SKM-1 (cell line): ENCODE measurements around the gene GPS2.

Experiments used
- DNase-seq: peaks from one replicate; lab custom pipeline; 2025; ENCODE audit not compliant: unreplicated experiment; lab: John Stamatoyannopoulos, UW

The GPS2 gene

DNA sequence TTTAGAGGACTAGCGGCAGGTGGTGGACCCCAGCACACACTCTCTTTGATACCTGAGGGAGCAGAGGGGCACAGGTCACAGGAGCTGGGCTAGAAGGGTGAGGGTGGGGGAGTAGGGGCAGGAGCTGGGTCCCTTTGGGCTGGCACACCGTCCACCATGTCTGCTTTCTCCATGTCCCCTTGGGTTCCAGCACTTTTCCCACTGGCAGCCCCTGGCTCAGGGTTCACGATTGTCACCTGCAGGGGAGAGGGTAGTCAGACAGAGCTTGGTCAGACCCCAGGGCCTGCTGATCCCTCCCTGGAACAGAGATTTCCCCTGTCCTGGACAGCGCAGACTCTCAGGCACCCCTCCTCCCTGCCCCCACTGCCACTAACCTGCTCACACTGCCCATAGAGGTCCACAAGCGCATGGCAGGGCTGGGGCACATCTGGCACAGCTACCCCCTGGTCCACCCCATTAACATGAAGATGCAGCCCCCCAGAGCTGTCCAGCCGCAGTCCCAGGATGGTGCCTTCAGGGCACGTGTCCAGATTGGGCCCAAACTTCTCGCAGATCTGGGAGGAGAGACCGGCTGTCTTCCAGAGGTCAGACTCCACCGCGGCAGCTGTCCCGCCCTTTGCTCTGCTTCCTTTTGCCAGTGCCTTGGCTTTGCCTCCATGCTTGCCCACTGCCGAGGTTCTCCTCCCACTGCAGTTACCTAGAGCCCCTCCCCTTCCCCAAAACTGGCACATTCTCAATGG is 3.1 kb upstream of the GPS2 start:
- no peak for DNase-seq

DNA sequence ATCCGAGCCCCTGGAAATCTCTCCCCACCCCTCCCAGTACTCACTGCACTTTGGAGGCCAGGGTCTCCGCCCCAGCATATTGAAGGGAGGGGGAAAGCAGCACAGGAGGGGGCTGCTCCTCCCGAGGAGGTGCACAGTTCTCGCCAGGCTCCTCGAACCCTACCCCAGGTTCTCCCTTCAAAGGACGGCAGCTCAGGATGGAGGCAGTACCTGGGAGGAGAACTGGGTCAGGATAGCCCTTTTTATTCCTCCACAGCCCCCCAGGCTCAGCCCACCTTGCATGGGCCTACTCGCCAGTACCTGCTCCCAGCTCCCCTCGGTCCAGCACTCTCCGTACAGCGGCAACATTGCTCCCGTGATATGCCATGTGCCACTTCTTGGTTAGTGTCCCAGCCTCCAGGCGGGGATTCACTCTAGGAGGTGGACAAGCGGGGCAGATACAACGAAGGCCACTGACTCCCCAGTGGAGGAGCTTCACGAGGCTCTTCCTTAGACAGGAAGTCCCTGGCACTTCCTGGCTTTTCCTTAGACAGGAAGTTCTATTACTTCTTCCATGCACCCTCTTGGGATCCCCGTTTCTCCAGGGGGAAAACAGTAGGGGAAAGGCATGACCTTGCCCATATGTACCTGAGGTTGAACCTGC is 2.1 kb upstream of the GPS2 start:
- DNase-seq: no peak

DNA sequence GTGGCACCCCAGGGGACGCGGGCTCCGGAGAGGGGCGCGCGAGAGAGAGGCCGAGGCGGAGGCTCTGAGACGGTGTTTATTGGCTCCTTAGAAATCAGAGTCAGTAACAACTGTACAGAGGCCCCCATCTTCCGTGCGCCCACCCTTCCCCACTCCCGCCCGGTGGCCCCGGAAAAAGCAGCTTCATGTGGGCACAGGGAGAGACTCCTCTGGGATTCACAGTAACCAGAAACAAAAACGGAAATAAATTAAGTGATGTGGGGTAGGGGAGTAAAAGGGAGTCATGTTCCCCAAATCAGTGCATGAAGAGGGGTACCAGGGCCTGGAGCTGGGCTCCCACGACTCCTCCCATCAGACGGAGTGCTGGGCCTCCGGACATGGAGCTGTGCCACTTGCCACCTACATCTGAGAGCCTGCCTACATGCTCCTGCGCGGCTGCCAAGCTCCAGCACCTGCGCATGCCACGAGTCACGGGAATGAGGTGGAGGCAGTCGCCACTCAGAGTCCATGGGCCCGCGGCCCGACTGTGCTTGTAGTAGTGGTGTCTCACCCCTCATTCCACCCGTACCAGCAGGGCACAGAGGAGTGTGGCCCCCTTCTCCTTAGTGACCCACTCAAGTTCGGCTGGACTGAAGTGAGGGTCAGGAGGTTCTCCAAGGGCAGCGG is 543 bp upstream of the GPS2 start:
- DNase-seq: no peak

DNA sequence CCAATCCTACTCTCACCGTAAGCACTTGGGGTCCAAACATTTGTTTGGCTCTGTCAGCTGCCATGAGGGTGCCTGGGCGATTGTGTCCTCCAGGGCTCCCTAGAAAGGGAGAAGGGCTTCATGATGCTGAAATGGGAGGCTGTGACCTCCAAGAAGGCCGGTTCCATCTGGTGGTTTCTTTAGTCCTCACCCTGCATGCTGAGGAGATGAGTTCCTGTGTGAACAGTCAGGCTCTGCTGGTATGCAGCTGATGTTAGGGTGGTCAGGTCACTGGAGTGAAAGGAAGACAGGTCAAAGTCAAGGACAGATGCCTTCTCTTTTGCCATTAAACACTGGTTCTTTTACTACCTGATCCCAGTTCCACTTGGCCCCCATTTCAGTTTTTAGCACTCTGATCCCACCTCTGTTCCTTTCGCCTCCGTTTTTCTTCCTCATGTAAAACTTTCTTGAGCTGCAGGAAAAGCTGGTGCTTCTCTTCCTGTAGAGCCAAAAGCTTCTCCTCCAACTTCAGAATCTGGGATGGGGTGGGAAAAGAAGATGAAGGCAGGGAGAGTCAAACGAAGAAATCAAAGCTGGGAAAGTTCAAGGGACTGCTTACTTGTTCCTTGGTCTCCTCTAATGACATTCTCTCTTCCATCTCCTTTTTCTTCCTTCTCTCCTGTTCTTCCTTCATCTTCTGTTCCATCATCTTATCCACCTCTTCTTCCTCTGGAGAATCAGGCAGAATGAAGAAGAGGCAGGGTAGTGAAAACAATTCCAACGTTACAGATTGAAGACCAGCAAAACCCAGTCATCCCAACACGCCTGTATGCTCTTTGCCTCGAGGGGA is 1.1 kb downstream of the GPS2 start:
- DNase-seq: no peak

DNA sequence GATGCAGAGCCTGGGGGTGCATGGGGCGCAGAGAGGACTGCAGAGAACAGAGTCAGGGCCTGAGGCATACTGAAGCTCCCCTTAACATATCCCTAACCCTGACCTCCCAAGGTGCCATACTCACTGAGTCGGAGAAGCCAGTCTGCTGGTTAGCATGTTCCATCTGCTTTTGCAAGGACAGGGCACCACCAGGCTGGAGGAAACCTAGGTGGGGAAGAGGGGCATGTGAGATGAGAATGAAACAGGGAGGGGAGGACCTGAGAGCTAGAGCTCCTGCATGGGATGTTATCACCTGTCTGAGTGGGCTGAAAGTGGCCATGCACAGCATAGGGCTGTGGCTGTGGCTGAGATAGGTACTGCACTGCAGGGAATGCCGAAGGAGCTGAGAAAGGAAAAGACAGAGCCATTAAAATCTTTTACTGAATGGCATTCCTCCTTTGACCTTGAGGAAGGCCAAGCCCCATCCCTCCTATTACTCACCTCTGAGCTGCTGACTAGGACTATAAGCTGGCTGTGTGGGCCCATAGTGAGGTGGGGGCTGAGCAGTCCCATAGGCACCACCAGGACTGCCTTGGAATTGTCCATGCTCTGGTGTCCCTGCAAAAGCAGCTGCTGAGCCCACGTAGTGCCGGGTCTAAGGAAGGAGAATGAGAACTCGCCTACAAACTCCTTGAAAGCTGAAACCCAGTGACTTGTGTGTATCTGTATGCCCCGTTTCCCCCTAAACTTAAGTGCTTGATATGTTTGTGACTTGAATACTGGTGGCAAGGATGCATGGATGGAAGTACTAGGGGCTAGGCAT is 1.9 kb downstream of the GPS2 start:
- DNase-seq: no peak

DNA sequence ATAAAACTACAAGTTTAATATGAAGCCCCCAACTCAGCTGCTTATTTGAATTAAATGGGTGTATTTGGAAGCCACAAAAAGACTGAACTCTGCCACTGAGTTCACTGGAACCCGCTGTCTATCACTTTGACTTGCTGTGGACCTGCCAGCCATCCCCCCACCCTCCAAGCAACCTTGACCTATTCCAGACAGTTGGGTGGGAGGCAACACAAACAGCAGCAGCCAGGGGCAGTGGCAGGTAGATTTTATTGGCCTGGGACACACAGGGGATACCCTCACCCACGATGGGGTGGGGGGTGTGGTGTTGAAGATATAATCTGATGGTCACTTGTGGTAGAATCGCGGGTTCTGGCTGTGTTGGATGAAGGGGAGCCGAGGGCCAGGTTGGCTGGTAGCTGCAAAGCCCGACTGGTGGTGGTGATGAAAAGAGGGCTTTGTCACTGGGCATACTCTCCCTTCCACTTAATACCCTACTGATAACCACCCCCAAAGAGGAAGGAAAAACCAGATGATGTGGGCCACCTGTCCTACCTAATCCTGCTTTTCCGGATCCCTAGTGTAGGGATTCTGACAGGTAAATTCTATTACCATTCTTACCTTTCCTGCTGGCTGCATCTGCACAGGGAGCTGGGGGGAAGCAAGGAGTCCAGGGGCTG is 2.6 kb downstream of the GPS2 start:
- no peak for DNase-seq

DNA sequence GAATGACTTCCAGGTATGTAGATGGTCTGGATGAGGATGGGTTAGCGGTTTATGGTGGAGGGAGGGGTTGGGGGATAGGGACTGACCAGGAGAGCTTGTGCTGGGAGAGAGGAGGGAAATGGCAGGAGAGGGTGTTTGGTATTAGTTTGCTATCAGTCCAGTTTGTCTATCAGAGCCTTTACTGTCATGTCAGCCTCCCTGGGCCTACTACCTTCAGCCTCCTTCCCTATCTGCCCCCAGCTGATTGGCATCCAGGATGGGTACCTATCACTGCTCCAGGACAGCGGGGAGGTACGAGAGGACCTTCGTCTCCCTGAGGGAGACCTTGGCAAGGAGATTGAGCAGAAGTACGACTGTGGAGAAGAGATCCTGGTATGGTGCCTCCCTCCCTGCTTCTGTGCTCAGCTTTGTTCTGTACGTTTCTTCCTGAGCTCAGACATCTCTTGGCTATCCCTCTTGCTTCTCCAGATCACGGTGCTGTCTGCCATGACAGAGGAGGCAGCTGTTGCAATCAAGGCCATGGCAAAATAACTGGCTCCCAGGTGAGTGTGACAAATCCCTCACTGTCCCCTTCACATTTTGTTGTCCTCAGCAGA is 4.0 kb downstream of the GPS2 start:
- DNase-seq: no peak

DNA sequence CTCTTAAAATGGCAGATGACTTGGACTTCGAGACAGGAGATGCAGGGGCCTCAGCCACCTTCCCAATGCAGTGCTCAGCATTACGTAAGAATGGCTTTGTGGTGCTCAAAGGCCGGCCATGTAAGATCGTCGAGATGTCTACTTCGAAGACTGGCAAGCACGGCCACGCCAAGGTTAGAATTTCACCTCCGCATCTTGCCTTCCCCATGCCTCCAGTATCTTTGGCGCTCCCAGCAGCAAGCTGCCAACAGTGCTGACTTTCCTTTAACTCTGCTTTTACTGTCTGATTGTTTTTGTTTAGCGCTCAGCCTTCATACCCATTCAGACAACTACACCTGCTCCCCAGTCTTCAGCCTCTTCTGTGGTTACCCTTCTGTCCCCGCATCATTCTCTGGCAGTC is 5.5 kb downstream of the GPS2 start:
- DNase-seq: no peak

DNA sequence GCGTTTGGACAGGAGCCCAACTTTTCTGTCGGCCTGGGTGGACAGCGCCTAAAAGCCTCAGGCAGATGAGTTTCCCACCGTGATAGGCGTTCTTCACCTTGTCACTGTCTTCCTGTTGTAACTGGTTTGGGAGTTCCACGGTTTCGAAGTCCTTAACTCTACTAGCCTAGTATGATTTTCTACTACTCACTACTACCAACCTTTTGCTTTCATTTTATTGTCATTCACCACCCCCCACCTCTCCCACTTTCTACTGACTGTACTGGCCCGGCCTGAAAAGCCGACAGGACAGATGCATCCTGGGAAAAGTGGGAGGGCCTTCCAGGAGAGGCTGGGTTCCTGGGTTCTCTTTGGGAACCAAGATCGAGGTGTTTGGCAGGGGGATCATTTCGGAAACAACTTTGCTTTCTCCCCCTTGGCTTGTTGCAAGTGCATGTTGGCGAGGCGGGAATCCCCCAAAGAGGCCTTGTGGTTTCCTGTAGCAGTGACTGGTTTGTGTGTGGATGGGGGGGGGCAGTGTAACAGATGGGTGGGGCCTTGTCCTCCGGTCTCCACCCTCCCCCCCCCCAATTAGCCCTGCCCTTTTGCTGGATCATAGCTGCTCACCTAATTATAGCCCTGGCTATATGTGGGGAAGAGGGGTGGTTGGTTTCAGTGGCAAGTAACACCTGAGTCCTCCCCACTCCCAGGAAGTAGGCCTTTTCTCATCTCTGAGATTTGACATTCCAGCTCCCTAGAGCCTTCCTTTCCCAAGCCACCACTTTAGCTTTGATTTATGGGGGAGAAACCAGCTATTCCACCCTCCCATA is 6.3 kb downstream of the GPS2 start:
- peak; percentile 19 for DNase-seq

DNA sequence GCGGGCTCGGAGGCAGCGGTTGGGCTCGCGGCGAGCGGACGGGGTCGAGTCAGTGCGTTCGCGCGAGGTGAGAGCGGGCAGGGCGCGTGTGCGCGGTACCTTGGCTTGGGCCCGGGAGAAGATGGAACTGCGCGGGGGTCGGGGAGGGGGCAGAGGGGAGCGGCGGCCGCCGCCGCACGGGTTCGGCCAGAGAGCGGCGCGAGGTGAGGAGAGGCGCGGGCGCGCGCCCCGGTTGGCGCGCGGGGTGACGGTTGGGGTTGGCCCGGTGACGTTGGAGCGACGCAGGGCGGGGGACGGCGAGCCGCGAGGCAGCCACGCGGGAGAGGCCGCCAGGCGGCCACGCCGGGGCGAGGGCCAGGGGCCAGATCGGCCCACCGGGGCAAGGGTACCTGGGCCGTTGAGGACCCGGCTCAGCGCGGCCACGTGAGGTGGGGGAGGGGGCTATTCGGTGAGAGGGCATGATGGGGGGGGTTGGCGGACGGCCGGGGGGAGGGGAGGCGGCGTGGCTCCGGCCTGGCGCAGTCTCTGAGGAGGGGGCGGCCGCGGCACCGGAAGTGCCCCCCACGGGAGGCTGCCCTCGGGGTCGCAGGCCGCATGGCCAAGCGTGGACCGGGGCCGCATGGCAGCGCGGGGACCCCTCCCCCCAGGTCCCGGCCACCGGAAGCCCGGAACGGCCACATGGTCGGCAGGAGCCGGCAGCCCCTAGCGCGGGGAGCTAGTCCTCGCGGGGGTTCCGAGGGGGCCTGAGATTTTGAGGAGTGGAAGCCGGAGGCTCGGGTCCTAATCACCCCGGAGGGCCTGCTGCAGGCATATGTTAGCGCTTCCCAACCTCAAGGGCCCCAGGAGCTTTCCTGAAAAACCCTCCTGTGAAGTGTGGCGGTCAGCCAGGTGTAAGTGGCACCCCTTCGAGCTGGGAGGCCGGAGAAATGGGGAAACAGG is 7.2 kb downstream of the GPS2 start:
- no peak for DNase-seq

DNA sequence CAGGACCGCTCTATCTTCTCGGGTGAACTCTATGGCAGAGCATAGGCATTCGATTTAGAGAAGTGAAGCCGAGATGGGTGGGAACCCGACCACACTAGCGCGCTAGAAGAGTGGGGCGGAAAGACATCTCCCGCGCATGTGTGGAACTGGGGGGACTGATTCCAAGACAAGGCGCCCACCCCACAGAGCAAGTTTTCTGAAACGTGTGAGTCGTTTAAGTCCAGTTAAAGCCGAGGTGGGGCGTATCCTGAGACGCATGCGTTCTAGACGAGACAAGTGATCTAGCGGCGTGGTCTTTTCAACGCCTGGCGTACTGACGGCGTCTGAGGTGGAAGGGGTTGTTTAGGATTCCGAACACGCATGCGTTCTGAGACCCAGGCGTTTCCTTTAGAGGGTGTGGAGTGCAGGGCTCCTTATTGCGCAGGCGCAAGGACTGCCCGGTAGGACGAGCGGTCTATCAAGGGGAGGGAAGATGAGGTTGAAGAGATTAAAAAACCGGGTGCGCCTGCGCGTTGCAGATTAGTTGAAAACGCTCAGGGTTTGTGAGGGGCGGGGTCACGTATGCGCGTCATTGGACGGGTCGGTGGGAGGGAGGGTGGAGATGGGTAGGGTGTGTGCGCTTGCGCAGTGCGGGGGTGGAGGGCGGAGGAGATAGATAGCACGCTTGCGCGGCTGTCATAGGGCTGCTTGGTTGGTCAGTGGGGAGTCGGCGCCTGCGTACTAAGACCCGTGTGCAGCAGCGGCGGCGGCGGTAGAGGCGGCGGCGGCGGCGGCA is 8.1 kb downstream of the GPS2 start, which contains the start of gene EIF5A:
TSS of gene EIF5A (plus strand) at position 718 of the 775 bp plus-strand sequence. CDS start 2,008 bp downstream, outside the sequence.
- peak; percentile 93 for DNase-seq

DNA sequence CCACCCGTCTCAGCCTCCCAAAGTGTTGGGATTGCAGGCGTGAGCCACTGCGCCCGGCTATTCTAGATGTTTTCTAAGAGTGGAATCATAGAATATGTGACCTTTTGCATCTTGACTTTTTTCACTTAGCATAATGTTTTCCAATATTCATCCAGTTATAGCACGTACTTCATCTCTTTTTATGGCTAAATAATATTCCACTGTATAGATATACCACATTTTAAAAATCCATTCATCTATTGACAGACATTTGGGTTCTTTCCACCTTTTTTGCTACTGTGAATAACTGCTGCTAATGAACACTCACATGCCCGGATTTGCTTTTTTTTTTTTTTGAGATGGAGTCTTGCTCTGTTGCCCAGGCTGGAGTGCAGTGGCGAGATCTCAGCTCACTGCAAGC is 11.0 kb downstream of the GPS2 start:
- DNase-seq: no peak

DNA sequence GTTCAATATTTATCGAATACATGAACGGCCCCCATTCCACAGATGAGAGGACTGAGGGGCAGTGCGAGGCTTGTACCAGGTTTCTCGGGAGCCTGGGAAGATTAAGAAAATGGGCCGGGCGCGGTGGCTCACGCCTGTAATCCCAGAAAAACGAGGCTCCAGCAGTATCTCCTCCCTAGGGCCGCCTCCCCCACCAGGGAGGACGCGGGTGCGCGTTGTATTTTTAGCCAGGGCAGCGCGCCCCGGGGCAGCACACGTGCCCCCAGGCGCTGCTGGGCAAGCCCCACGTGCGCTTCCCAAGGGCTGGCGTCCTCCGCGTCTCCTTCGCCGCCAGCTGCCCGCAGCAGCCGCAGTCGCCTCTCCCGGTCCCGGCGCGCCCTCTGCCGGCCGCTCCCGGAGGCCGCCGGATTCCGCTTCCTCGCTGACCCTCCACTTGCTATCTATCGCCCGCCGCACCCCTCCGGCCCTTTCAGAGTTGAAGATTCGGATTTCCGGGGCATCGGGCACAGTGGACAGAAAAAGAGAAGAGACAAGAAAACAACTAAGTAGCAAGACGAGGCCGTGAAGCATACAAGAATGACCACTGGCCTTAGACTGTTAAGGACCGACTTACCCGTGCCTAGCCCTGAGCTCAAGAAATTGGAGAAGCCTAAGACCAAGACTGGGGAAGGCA is 18.8 kb downstream of the GPS2 start:
- no peak for DNase-seq

DNA sequence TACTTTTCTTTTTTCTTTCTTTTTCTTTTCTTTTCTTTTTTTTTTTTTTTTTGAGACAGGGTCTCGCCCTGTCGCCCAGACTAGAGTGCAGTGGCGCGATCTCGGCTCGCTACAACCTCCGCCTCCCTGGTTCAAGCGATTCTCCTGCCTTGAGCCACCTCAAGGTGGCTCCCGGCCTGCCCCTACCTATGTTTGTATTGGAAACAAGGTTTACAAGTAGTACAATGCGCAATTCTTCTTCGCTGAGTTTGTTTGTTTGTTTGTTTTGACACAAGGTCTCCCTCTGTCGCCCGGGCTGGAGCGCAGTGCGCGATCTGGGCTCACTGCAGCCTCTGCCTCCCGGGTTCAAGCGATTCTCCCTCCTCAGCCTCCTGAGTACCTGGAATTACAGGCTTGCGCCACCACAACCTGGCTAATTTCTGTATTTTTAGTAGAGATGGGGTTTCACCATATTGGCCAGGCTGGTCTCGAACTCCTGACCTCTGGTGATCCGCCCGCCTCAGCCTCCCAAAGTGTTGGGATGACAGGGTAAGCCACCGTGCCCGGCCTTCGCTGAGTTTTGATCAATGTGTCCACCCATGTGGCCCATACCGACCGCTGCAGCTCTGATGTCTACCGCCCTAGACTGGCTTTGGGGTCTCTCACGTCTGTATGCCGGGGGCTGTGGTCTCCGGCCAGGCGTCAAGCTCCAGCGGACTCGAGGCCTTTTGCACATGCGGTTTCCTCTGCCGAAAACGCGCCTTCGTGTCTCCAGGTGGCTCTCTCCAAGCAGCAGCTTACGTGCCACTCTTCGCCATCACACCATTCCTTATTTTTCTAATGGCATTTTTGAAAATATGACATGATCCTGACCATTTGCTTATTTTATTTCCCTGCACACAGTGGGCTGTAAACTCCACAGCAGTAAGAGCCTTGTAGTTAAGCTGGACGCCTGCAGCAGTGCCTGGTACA is 19.7 kb downstream of the GPS2 start:
- DNase-seq: no peak

DNA sequence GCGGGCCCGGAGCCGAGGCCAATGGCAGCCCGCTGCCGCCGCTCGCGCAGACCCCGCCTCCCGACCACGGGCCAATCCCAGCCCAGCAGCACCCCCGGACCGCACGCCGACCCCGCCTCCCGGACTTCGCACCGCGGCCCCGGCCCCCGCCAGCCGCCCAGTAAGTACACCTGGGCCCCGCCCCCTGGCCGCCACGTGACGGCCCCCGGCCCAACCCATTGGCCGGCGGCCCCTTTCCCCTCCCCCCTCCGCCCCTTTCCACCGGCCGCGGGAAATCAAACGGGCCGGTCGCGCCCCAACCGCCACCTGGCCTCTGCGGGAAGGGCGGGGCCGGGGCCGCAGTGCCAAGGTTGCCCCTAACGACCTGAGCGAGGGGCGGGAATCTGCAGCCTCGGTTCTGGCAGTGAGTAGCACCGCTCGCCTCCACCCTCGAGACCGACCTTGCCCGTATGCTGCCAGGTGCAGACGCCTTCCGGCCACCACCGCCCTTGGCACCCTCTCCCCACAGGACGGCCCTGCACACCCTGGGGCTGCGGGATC is 20.5 kb downstream of the GPS2 start, which contains the start of gene YBX2:
TSS of gene YBX2 (minus strand) at position 26 of the 540 bp plus-strand sequence. CDS start 139 bp downstream, outside the sequence.
- DNase-seq: peak; percentile 40
